Measurements from ENCODE around the gene MMD.

Gene MMD

DNA sequence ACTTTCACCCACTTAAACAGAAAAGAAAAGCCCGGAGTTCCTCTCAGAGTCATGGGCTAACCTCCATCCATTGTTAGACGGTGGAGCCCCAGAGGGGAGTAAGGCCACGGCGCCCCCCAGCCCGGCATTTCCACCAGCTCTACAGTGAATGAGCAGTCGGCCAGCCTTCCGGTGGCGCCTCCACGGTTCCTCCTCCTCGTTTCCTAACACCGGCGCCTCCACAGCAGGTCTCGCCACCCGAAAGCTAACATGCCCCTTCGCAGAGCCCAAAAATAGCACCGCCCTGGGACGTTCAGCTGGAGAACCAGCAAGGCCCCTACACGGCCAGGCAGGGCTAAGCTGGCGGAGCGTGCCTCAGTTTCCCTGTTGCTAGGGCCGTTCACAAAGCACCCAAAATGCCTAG is 858 bp downstream of the MMD start:
- Histone ChIP-seq H4K20me1 (ENCODE audit: insufficient read depth, low read length, poor library complexity, severe bottlenecking) (peaks cover 10% of the 10 kb centered on the region), H3K79me2 (ENCODE audit: insufficient read depth, low read length) (peaks cover 34% of the 10 kb centered on the region), H3K9me2 (replicated peaks; ENCODE audit: low read depth, low read length) (no peaks in the 10 kb centered on the region), H3K4me2 (ENCODE audit: low read depth, low read length, poor library complexity, severe bottlenecking) (peak overlapping the region; percentile 79), H3K36me3 (ENCODE audit: insufficient read depth, low read length) (no peaks in the 10 kb centered on the region), H3K4me1 (ENCODE audit: insufficient read depth, low read length, poor library complexity, severe bottlenecking) (peaks cover 20% of the 10 kb centered on the region), H3K9me3 (ENCODE audit: insufficient read depth, low read depth, low read length) (no peaks in the 10 kb centered on the region), H2AFZ (ENCODE audit: low read length) (peak overlapping the region; percentile 83), H3K4me3 (ENCODE audit: low read length, poor library complexity, severe bottlenecking) (peak overlapping the region; percentile 83), H3K27me3 (ENCODE audit: insufficient read depth, low read length, poor library complexity, severe bottlenecking) (no peaks in the 10 kb centered on the region), H3K9ac (ENCODE audit: low read depth, low read length, poor library complexity, severe bottlenecking) (peak overlapping the region; percentile 86), H3F3A (ENCODE audit: low read depth) (no peaks in the 10 kb centered on the region)
- no peak for TF ChIP-seq EZH2phosphoT487 (IDR thresholded peaks at IDR 0.05; ENCODE audit: borderline replicate concordance)
- TF ChIP-seq, protein P1, sequence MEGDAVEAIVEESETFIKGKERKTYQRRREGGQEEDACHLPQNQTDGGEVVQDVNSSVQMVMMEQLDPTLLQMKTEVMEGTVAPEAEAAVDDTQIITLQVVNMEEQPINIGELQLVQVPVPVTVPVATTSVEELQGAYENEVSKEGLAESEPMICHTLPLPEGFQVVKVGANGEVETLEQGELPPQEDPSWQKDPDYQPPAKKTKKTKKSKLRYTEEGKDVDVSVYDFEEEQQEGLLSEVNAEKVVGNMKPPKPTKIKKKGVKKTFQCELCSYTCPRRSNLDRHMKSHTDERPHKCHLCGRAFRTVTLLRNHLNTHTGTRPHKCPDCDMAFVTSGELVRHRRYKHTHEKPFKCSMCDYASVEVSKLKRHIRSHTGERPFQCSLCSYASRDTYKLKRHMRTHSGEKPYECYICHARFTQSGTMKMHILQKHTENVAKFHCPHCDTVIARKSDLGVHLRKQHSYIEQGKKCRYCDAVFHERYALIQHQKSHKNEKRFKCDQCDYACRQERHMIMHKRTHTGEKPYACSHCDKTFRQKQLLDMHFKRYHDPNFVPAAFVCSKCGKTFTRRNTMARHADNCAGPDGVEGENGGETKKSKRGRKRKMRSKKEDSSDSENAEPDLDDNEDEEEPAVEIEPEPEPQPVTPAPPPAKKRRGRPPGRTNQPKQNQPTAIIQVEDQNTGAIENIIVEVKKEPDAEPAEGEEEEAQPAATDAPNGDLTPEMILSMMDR (conservative IDR thresholded peaks at IDR 0.05; ENCODE audit: low read length), result no peak

DNA sequence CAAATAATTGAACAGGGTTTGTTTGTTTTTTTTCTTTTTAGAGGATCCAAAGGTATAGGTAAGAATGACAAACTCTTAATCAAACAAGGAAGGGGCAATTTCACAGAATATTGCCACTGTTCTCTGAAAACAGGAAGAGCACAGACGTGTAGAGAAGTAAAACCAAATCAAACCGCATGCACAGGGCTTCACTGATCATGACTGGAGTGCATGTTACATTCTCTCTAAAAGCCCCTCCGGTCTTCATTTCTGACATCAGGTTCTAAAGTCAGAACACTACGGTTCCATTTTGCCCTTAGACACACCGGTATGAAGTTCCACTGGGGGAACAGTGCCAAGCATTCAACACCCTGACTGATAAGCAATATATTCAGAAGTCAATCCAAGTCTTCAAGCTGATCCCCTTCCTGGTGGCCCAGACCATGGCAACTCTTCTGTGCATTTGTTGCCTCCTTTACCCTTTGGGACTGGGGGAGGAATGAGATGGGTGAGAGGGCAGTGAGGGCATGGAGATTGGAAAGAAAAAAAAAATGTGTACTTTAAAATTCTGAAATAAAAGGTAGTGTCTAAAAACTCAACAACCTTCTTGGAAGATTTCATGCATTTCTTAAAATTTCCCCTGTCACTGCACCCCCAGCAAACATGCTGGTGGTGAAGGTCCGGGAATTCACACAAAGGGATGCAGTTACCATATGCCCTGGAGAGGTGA is 1.4 kb downstream of the MMD start:
- H3K4me2 ChIP-seq (ENCODE audit: low read depth, low read length, poor library complexity, severe bottlenecking), result peak overlapping the region; percentile 79
- no peaks in the 10 kb centered on the region for H3F3A ChIP-seq (ENCODE audit: low read depth)
- peaks cover 39% of the 10 kb centered on the region for H3K79me2 ChIP-seq (ENCODE audit: insufficient read depth, low read length)
- H3K4me1 ChIP-seq (ENCODE audit: insufficient read depth, low read length, poor library complexity, severe bottlenecking), result peaks cover 21% of the 10 kb centered on the region
- peak overlapping the region; percentile 83 for H2AFZ ChIP-seq (ENCODE audit: low read length)
- H3K36me3 ChIP-seq (ENCODE audit: insufficient read depth, low read length), result no peaks in the 10 kb centered on the region
- peaks cover 10% of the 10 kb centered on the region for H4K20me1 ChIP-seq (ENCODE audit: insufficient read depth, low read length, poor library complexity, severe bottlenecking)
- no peaks in the 10 kb centered on the region for H3K27me3 ChIP-seq (ENCODE audit: insufficient read depth, low read length, poor library complexity, severe bottlenecking)
- TF ChIP-seq, protein P1 (conservative IDR thresholded peaks at IDR 0.05; ENCODE audit: low read length), result no peak
- no peak for TF ChIP-seq EZH2phosphoT487 (IDR thresholded peaks at IDR 0.05; ENCODE audit: borderline replicate concordance)
- H3K9ac ChIP-seq (ENCODE audit: low read depth, low read length, poor library complexity, severe bottlenecking), result peak overlapping the region; percentile 86
- no peaks in the 10 kb centered on the region for H3K9me3 ChIP-seq (ENCODE audit: insufficient read depth, low read depth, low read length)
- H3K9me2 ChIP-seq (replicated peaks; ENCODE audit: low read depth, low read length), result no peaks in the 10 kb centered on the region
- H3K4me3 ChIP-seq (ENCODE audit: low read length, poor library complexity, severe bottlenecking), result peak overlapping the region; percentile 83

DNA sequence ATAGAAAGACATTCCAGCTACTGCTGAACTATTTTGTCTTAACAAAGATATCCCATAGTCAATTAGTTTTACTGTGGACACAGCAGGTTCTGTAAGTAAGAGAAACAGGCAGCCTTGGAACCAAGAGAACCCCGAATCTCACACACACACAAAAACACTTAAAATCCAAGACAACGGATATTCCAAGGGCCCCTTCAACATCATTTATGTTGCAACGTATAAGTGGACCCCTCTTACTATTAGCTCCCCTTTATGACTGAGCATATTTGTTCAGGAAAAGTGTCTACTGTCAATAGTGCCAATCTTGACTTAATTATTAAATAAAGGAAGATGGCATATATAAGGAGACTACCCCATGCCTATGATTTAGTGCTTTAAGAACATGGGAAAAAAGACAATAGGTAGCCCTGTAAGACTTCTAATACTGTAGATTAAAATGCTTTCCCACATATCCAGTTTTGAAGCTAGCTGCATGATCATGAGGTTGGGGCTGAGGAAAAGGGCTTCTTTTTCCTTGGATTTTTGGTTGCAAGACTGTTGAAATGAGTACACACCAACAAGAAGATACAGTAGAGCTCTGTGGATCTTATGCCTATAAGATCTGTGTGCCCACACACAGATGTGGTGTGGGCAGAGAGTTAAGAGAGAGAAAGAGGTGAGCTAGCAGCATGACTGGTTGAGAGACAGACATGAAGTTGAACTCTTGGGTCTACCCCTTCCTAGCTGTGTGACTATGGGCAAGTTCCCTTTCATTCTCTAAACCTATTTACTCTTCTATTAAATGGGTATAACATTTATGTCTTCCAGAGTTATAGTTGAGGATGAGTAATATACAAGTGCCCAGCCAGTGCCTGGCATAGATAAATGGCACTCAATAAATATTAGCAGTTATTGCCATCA is 3.0 kb downstream of the MMD start:
- no peaks in the 10 kb centered on the region for H3K27me3 ChIP-seq (ENCODE audit: insufficient read depth, low read length, poor library complexity, severe bottlenecking)
- TF ChIP-seq EZH2phosphoT487 (IDR thresholded peaks at IDR 0.05; ENCODE audit: borderline replicate concordance), result no peak
- TF ChIP-seq, protein P1 (conservative IDR thresholded peaks at IDR 0.05; ENCODE audit: low read length), result no peak
- no peak overlapping the region for H3K9ac ChIP-seq (ENCODE audit: low read depth, low read length, poor library complexity, severe bottlenecking)
- H3K79me2 ChIP-seq (ENCODE audit: insufficient read depth, low read length), result peaks cover 44% of the 10 kb centered on the region
- no peak overlapping the region for H2AFZ ChIP-seq (ENCODE audit: low read length)
- H3F3A ChIP-seq (ENCODE audit: low read depth), result no peaks in the 10 kb centered on the region
- peak overlapping the region; percentile 79 for H3K4me2 ChIP-seq (ENCODE audit: low read depth, low read length, poor library complexity, severe bottlenecking)
- H3K9me3 ChIP-seq (ENCODE audit: insufficient read depth, low read depth, low read length), result no peaks in the 10 kb centered on the region
- H3K9me2 ChIP-seq (replicated peaks; ENCODE audit: low read depth, low read length), result no peaks in the 10 kb centered on the region
- H3K4me3 ChIP-seq (ENCODE audit: low read length, poor library complexity, severe bottlenecking), result peak overlapping the region; percentile 83
- H4K20me1 ChIP-seq (ENCODE audit: insufficient read depth, low read length, poor library complexity, severe bottlenecking), result peaks cover 10% of the 10 kb centered on the region
- H3K4me1 ChIP-seq (ENCODE audit: insufficient read depth, low read length, poor library complexity, severe bottlenecking), result peaks cover 21% of the 10 kb centered on the region
- H3K36me3 ChIP-seq (ENCODE audit: insufficient read depth, low read length), result no peaks in the 10 kb centered on the region; the same call in 1 of the 2 replicates

All from Loucy (cell line).